Measurements from ENCODE around the gene HMGCLL1. TPM values are rescaled to one million over a fixed set of nuclear protein-coding genes. Genes with fewer than 3 reads are reported as not detected.
A peak's percentile ranks its signal among the peaks of the same experiment; 100 is the strongest.

HMGCLL1 gene
- total and polyA plus RNA-seq, 5 donors: 1.0 to 3.4 (median 2.7) TPM

- no peak overlapping the region for H3K27ac ChIP-seq (ENCODE audit: low read length)
Measured at GRCh38 chr6:55568808-55569439, 10.1 kb downstream of the HMGCLL1 start.

DNA sequence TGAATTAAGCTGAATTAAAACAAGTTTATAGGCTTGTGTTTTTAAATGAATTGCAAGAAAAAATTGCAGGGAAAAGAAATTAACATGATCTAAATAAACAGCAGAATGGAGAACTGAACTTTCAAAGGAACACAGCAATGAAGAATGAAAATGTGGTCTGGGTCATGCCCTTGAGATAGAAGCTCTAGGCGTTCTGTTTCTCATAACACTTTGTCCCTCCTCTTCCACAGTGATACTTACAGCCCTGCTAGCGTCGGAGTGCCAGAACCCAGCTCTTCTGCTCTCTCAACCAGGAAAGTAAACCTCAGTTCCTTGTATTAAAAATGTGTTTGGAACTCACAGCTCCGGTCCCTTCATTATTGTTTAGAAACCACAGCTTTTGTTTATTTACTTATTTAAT is 11.4 kb downstream of the HMGCLL1 start:
- ATAC-seq (peak; percentile 52 to 78), DNase-seq (peak in 1 of 3 donors; percentile 61)
- Histone ChIP-seq H3K27ac (ENCODE audit: low read length) (no peak overlapping the region), H3K4me3 (ENCODE audit: low read length) (no peak overlapping the region), H3K27me3 (ENCODE audit: control insufficient read depth, insufficient read depth) (no peaks in the 10 kb centered on the region), H3K4me1 (ENCODE audit: control insufficient read depth, insufficient read depth, low read length) (peaks cover 3% of the 10 kb centered on the region), H3K9me3 (ENCODE audit: control insufficient read depth, low read length) (no peaks in the 10 kb centered on the region)
- intact Hi-C loops (cut with DNase I): no loop called here
- WGBS: 20% methylated on average over 4 of the region's 4 CpGs

More at GRCh38 chr6:55568808-55569439, 10.1 kb downstream of the HMGCLL1 start:
- WGBS: 42% methylated on average over 1 of the region's 1 CpG
- ATAC-seq: peak; percentile 90 to 97
- H3K4me3 ChIP-seq (ENCODE audit: low read length): no peak overlapping the region
- intact Hi-C loops (cut with DNase I): no loop called here
- no peaks in the 10 kb centered on the region for H3K9me3 ChIP-seq (ENCODE audit: control insufficient read depth, low read length)
- peaks cover 3% of the 10 kb centered on the region for H3K4me1 ChIP-seq (ENCODE audit: control insufficient read depth, insufficient read depth, low read length)
- peak in 1 of 3 donors; percentile 49 for DNase-seq
- no peaks in the 10 kb centered on the region for H3K27me3 ChIP-seq (ENCODE audit: control insufficient read depth, insufficient read depth)

DNA sequence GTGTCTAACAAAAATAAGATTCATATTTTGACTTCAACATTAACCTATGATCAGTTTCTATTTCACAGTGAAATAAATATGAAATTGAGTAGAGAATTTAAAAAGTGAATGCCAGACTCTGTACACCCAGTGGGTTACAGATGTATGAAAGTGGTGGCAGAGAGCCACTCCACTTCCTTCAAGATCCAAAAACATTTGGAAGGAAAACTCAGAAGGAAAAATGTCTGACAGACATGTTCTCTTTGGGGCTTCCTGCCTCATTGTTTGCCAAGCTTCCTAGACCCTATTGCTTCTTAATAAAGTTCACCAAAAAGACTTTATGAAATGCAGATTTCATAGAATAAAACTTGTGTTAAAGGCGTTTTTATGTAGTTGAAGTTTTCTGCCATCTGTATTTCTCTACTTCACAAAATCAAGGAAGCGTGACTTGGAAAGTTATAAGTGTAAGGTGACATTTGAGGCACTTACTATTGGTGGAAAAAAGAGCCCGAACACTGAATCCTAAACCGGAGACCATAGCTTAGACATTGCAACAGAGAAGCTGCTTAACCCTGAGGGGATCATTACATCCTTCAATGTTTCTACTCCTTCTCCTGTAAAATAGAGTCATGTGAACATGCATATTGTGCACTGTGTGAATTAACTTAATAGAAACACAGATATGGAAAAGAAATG is 12.8 kb downstream of the HMGCLL1 start:
- Histone ChIP-seq H3K27ac (ENCODE audit: low read length) (no peak overlapping the region), H3K4me1 (ENCODE audit: control insufficient read depth, insufficient read depth, low read length) (peaks cover 3% of the 10 kb centered on the region), H3K9me3 (ENCODE audit: control insufficient read depth, low read length) (no peaks in the 10 kb centered on the region), H3K27me3 (ENCODE audit: control insufficient read depth, insufficient read depth) (no peaks in the 10 kb centered on the region), H3K4me3 (ENCODE audit: low read length) (no peak overlapping the region)
- intact Hi-C loops (cut with DNase I): no loop called here
- ATAC-seq: no peak
- WGBS: 76% methylated on average over 4 of the region's 4 CpGs
- no peak for DNase-seq

DNA sequence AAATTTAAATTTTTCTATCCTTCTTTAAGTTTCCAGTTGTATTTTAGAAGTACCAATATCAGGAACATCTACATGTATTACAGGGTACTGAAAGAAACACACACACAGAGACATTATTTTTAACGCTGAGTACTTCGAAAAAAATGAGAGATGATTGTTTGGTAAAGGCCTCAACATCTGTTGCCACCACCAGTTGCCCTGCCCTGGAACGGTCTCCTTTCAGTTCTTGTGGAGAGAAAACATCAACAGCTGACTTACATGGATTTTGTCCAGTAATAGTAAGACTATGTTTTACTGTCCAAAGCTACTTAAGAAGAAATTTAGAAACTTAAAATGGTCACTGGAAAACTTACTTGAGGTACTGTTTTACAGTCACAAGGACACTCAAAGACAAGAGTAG is 16.7 kb downstream of the HMGCLL1 start:
- DNase-seq (peak in 1 of 3 donors; percentile 55), ATAC-seq (no peak)
- no peak overlapping the region for H3K4me3 ChIP-seq (ENCODE audit: low read length)
- peaks cover 1% of the 10 kb centered on the region for H3K4me1 ChIP-seq (ENCODE audit: control insufficient read depth, insufficient read depth, low read length)
- no peaks in the 10 kb centered on the region for H3K27me3 ChIP-seq (ENCODE audit: control insufficient read depth, insufficient read depth)
- H3K9me3 ChIP-seq (ENCODE audit: control insufficient read depth, low read length): no peaks in the 10 kb centered on the region
- no peak overlapping the region for H3K27ac ChIP-seq (ENCODE audit: low read length)
- WGBS: 70% methylated on average over 3 of the region's 3 CpGs
- intact Hi-C loops (cut with DNase I): no loop called here

- 76% methylated on average over 2 of the region's 2 CpGs for WGBS
- no peaks in the 10 kb centered on the region for H3K9me3 ChIP-seq (ENCODE audit: control insufficient read depth, low read length)
- ATAC-seq: no peak
- no peak overlapping the region for H3K27ac ChIP-seq (ENCODE audit: low read length)
- H3K4me1 ChIP-seq (ENCODE audit: control insufficient read depth, insufficient read depth, low read length): no peaks in the 10 kb centered on the region
- H3K27me3 ChIP-seq (ENCODE audit: control insufficient read depth, insufficient read depth): no peaks in the 10 kb centered on the region
- intact Hi-C loops (cut with DNase I): no loop called here
- DNase-seq: no peak
- no peak overlapping the region for H3K4me3 ChIP-seq (ENCODE audit: low read length)
Measured at GRCh38 chr6:55560290-55560885, 18.6 kb downstream of the HMGCLL1 start.

DNA sequence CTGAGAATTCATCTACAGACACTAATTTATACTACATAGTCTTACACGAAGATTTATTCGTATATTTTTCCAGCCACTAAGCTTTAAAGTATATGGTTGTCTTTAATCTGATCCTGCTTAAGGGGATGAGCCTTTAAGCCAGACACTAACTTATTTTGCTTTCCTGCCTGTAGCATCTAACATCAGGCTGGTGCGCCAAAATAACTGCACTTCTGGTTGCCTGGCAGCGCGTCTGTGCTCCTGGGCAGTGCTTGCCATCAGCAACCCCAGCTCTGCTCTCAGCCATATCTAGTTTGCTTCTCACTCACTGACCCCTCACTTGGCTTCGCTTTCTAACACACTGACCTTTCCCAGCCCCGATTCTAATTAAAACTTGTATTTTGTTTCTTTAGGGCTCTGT is 21.8 kb downstream of the HMGCLL1 start:
- ATAC-seq (no peak), DNase-seq (peak in 1 of 3 donors; percentile 31)
- Histone ChIP-seq H3K27me3 (ENCODE audit: control insufficient read depth, insufficient read depth) (no peaks in the 10 kb centered on the region), H3K27ac (ENCODE audit: low read length) (no peak overlapping the region), H3K4me1 (ENCODE audit: control insufficient read depth, insufficient read depth, low read length) (no peaks in the 10 kb centered on the region), H3K4me3 (ENCODE audit: low read length) (no peak overlapping the region), H3K9me3 (ENCODE audit: control insufficient read depth, low read length) (no peaks in the 10 kb centered on the region)
- intact Hi-C loops (cut with DNase I): no loop called here
- 57% methylated on average over 7 of the region's 7 CpGs for WGBS

- Histone ChIP-seq H3K4me3 (ENCODE audit: low read length) (no peak overlapping the region), H3K27ac (ENCODE audit: low read length) (no peak overlapping the region), H3K4me1 (ENCODE audit: control insufficient read depth, insufficient read depth, low read length) (no peaks in the 10 kb centered on the region), H3K27me3 (ENCODE audit: control insufficient read depth, insufficient read depth) (no peaks in the 10 kb centered on the region), H3K9me3 (ENCODE audit: control insufficient read depth, low read length) (no peaks in the 10 kb centered on the region)
- no peak for DNase-seq
- intact Hi-C loops (cut with DNase I): no loop called here
- no peak for ATAC-seq
Measured at GRCh38 chr6:55545791-55546190, 33.2 kb downstream of the HMGCLL1 start.

- Histone ChIP-seq H3K4me3 (ENCODE audit: low read length) (no peak overlapping the region), H3K4me1 (ENCODE audit: control insufficient read depth, insufficient read depth, low read length) (no peaks in the 10 kb centered on the region), H3K27me3 (ENCODE audit: control insufficient read depth, insufficient read depth) (no peaks in the 10 kb centered on the region), H3K9me3 (ENCODE audit: control insufficient read depth, low read length) (no peaks in the 10 kb centered on the region), H3K27ac (ENCODE audit: low read length) (no peak overlapping the region)
- ATAC-seq (no peak), DNase-seq (no peak)
- intact Hi-C loops (cut with DNase I): no loop called here
- WGBS: 93% methylated on average over 4 of the region's 4 CpGs
Measured at GRCh38 chr6:55543633-55544309, 35.2 kb downstream of the HMGCLL1 start.

- Histone ChIP-seq H3K9me3 (ENCODE audit: control insufficient read depth, low read length) (no peaks in the 10 kb centered on the region), H3K27me3 (ENCODE audit: control insufficient read depth, insufficient read depth) (no peaks in the 10 kb centered on the region), H3K4me3 (ENCODE audit: low read length) (no peak overlapping the region), H3K4me1 (ENCODE audit: control insufficient read depth, insufficient read depth, low read length) (no peaks in the 10 kb centered on the region), H3K27ac (ENCODE audit: low read length) (no peak overlapping the region)
- 60% methylated on average over 1 of the region's 1 CpG for WGBS
- intact Hi-C loops (cut with DNase I): no loop called here
- ATAC-seq (no peak), DNase-seq (no peak)
Measured at GRCh38 chr6:55541024-55541423, 38.0 kb downstream of the HMGCLL1 start.

DNA sequence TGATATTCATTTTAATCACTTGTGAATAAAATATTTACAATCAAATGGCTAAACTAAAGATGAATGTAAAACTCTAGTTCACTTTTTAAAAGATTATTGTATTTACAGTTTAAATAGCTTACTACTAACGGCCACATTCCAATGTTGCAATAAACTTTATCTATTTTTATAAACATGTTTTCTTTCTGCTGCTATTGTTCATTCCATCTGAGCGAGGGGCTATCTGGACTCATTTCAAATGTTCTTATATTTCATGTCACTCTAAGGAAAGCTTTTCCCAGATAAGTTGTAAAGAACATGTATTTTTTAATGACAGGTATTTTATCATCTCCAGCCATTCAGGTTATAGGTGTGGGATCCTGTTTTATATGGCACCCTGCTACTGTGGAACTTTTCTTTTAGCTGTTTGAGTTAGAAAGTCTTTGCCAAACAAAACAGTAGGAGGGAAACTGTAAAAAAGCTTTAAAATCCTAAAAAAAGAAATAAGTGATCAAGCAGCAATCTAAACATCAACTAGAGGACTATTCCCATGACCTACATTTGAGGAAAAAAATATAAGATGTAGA is 42.5 kb downstream of the HMGCLL1 start:
- ATAC-seq (no peak), DNase-seq (no peak)
- 39% methylated on average over 2 of the region's 2 CpGs for WGBS
- no peaks in the 10 kb centered on the region for H3K9me3 ChIP-seq (ENCODE audit: control insufficient read depth, low read length)
- intact Hi-C loops (cut with DNase I): no loop called here
- no peaks in the 10 kb centered on the region for H3K27me3 ChIP-seq (ENCODE audit: control insufficient read depth, insufficient read depth)
- H3K27ac ChIP-seq (ENCODE audit: low read length): no peak overlapping the region
- H3K4me3 ChIP-seq (ENCODE audit: low read length): no peak overlapping the region
- no peaks in the 10 kb centered on the region for H3K4me1 ChIP-seq (ENCODE audit: control insufficient read depth, insufficient read depth, low read length)

- Histone ChIP-seq H3K9me3 (ENCODE audit: control insufficient read depth, low read length) (no peaks in the 10 kb centered on the region), H3K4me1 (ENCODE audit: control insufficient read depth, insufficient read depth, low read length) (no peaks in the 10 kb centered on the region), H3K27me3 (ENCODE audit: control insufficient read depth, insufficient read depth) (no peaks in the 10 kb centered on the region), H3K4me3 (ENCODE audit: low read length) (no peak overlapping the region), H3K27ac (ENCODE audit: low read length) (no peak overlapping the region)
- DNase-seq (no peak), ATAC-seq (no peak)
- 86% methylated on average over 2 of the region's 2 CpGs for WGBS
- intact Hi-C loops (cut with DNase I): no loop called here
Measured at GRCh38 chr6:55531496-55531895, 47.5 kb downstream of the HMGCLL1 start.

All from right cardiac atrium (tissue), 5 donors.